C4-2B (cell line): ENCODE results near the gene TECPR1.

ENCODE experiments used
- ZFX ChIP-seq: fragments of 450-650 bp; IDR thresholded peaks from 2 replicates; pipeline ENCODE4 v1.6.1; 2017
- TF ChIP-seq, protein P1 (sequence below): fragments of 450-650 bp; conservative IDR thresholded peaks from 2 replicates; pipeline ENCODE4 v1.5.1; 2017; ENCODE audit warnings: mild to moderate bottlenecking

DNA sequence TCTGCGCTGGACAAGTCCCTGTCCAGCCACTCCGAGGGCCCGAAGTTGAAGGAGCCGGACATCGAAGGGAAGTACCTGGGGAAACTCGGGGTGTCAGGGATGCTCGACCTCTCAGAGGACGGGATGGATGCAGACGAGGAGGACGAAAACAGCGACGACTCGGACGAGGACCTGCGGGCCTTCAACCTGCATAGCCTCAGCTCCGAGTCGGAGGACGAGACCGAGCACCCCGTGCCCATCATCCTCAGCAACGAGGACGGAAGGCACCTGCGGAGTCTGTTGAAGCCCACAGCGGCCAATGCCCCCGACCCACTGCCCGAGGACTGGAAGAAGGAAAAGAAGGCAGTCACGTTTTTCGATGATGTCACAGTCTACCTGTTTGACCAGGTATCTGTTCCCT lies 57.8 kb downstream of the TECPR1 start:
- TF ChIP-seq, protein P1, sequence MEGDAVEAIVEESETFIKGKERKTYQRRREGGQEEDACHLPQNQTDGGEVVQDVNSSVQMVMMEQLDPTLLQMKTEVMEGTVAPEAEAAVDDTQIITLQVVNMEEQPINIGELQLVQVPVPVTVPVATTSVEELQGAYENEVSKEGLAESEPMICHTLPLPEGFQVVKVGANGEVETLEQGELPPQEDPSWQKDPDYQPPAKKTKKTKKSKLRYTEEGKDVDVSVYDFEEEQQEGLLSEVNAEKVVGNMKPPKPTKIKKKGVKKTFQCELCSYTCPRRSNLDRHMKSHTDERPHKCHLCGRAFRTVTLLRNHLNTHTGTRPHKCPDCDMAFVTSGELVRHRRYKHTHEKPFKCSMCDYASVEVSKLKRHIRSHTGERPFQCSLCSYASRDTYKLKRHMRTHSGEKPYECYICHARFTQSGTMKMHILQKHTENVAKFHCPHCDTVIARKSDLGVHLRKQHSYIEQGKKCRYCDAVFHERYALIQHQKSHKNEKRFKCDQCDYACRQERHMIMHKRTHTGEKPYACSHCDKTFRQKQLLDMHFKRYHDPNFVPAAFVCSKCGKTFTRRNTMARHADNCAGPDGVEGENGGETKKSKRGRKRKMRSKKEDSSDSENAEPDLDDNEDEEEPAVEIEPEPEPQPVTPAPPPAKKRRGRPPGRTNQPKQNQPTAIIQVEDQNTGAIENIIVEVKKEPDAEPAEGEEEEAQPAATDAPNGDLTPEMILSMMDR = no peak
- no peak for TF ChIP-seq ZFX
